ENCODE results near the gene OXTR. TPM values are rescaled to one million over a fixed set of nuclear protein-coding genes. Genes with fewer than 3 reads are reported as not detected.

Gene OXTR
- total and polyA plus RNA-seq, 4 donors = 0.49 to 3.5 (median 1.9) TPM

DNA sequence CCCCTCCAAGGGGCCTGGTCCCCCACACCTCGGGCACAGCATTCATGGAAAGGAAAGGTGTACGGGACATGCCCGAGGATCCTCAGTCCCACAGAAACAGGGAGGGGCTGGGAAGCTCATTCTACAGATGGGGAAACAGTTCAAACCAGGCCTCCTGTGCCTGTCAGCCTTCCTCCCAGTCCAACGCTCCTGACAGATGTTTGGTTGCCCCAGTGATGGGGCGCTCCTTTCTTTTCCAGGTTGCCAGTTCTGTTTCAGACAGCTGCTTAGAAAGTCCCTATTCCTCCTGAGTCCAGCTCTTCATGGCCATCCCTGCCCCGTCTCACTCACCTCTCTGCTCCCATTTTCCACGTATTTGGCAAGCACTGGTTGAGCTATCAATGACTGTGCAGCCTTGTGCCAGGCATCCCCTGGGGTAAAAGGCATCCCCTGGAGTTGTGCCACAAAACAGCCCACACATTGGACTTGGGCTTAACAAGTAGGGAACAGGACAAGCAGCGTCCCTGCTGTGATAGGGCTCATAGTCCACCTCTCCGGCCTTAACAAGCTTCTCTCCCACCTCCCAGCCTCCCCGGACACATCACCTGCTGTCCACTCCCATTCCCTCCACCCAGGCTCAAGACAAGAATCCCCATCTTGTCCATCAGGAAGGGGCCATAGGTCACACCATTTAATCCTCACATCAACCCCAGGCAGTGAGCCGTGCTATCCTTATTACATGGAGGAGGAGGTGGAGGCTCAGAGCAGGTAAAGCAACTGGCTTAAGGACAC lies 6.6 kb downstream of the OXTR start:
- Histone ChIP-seq H3K27ac (ENCODE audit: low read depth in 1 of 2, low read length in 1 of 2) (no peak overlapping the region), H3K9ac (ENCODE audit: insufficient read depth in 1 of 2, low read length in 2 of 2) (no peak overlapping the region), H3K4me3 (no peak overlapping the region), H3K4me1 (ENCODE audit: control insufficient read depth in 5 of 5, insufficient read depth in 5 of 5, low read length in 5 of 5) (peaks cover 0 to 8% (median 0%) of the 10 kb centered on the region in 5 donors), H3K27me3 (ENCODE audit: control insufficient read depth in 3 of 3, insufficient read depth in 3 of 3, low read length in 2 of 3) (peaks cover 4 to 19% (median 10%) of the 10 kb centered on the region in 3 donors), H3K36me3 (ENCODE audit: control insufficient read depth in 4 of 4, insufficient read depth in 4 of 4, low read length in 4 of 4) (no peaks in the 10 kb centered on the region), H3K9me3 (ENCODE audit: control insufficient read depth in 4 of 4, insufficient read depth in 3 of 4, low read length in 3 of 4) (no peaks in the 10 kb centered on the region)
- ATAC-seq (ENCODE audit: insufficient read depth, low FRiP score) = no peak
- TF ChIP-seq, protein P1, sequence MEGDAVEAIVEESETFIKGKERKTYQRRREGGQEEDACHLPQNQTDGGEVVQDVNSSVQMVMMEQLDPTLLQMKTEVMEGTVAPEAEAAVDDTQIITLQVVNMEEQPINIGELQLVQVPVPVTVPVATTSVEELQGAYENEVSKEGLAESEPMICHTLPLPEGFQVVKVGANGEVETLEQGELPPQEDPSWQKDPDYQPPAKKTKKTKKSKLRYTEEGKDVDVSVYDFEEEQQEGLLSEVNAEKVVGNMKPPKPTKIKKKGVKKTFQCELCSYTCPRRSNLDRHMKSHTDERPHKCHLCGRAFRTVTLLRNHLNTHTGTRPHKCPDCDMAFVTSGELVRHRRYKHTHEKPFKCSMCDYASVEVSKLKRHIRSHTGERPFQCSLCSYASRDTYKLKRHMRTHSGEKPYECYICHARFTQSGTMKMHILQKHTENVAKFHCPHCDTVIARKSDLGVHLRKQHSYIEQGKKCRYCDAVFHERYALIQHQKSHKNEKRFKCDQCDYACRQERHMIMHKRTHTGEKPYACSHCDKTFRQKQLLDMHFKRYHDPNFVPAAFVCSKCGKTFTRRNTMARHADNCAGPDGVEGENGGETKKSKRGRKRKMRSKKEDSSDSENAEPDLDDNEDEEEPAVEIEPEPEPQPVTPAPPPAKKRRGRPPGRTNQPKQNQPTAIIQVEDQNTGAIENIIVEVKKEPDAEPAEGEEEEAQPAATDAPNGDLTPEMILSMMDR (IDR thresholded peaks at IDR 0.05; ENCODE audit: control extremely low read depth, extremely low read depth) = no peak
- WGBS, 2 donors = 89 to 90% methylated on average over 11 of the region's 11 CpGs
- no peak for DNase-seq

DNA sequence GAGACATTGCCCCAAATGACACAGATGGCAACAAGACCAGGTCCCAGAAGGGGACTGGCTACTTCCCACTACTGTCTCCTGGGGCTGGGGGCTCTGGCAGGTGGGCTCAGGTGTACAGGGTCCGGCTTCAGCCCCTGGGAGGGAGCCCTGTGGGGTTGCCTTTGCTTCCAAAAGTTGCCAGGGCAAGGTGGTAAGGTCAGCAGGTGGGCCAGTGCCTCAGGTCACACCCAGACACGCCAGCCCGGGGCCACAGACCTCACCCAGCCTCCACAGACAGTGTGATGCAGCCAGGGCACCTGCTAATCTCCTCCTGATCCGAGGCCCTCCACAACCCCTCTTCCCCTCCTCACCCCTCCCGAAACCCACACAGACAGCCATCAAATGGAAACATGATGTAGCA lies 7.5 kb downstream of the OXTR start:
- Histone ChIP-seq H3K4me1 (ENCODE audit: control insufficient read depth in 5 of 5, insufficient read depth in 5 of 5, low read length in 5 of 5) (no peaks in the 10 kb centered on the region), H3K4me3 (no peak overlapping the region), H3K36me3 (ENCODE audit: control insufficient read depth in 4 of 4, insufficient read depth in 4 of 4, low read length in 4 of 4) (no peaks in the 10 kb centered on the region), H3K27me3 (ENCODE audit: control insufficient read depth in 3 of 3, insufficient read depth in 3 of 3, low read length in 2 of 3) (peaks cover 0 to 10% (median 3%) of the 10 kb centered on the region in 3 donors), H3K9ac (ENCODE audit: insufficient read depth in 1 of 2, low read length in 2 of 2) (no peak overlapping the region), H3K9me3 (ENCODE audit: control insufficient read depth in 4 of 4, insufficient read depth in 3 of 4, low read length in 3 of 4) (no peaks in the 10 kb centered on the region), H3K27ac (ENCODE audit: low read depth in 1 of 2, low read length in 1 of 2) (no peak overlapping the region)
- ATAC-seq (ENCODE audit: insufficient read depth, low FRiP score) = no peak
- TF ChIP-seq, protein P1 (IDR thresholded peaks at IDR 0.05; ENCODE audit: control extremely low read depth, extremely low read depth) = no peak
- no peak for DNase-seq
- 76 to 82% methylated on average over 5 of the region's 5 CpGs for WGBS, 2 donors

DNA sequence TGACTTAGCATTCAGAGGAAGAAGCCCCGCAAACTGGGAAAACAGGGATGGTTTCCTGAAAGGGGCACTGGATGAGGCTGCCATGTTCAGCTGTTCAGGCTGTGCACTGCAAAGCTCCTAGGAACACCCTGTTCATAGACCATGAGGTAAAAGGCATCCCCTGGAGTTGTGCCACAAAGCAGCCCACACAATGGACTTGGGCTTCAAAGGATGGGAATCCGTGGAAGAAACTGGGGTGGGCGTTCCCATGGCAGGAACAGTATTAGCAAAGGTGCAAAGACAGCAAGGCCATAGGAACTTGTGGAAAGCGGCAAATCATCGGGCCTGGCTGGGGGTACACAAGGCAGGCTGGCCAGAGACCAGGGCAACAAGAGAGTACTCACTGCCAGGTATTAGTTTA lies 8.9 kb downstream of the OXTR start:
- Histone ChIP-seq H3K9me3 (ENCODE audit: control insufficient read depth in 4 of 4, insufficient read depth in 3 of 4, low read length in 3 of 4) (no peaks in the 10 kb centered on the region), H3K9ac (ENCODE audit: insufficient read depth in 1 of 2, low read length in 2 of 2) (no peak overlapping the region), H3K27me3 (ENCODE audit: control insufficient read depth in 3 of 3, insufficient read depth in 3 of 3, low read length in 2 of 3) (peaks cover 0 to 2% (median 0%) of the 10 kb centered on the region in 3 donors), H3K36me3 (ENCODE audit: control insufficient read depth in 4 of 4, insufficient read depth in 4 of 4, low read length in 4 of 4) (no peaks in the 10 kb centered on the region), H3K4me1 (ENCODE audit: control insufficient read depth in 5 of 5, insufficient read depth in 5 of 5, low read length in 5 of 5) (no peaks in the 10 kb centered on the region), H3K4me3 (no peak overlapping the region), H3K27ac (ENCODE audit: low read depth in 1 of 2, low read length in 1 of 2) (no peak overlapping the region)
- 90% methylated on average over 5 of the region's 5 CpGs for WGBS, 2 donors
- ATAC-seq (ENCODE audit: insufficient read depth, low FRiP score) = no peak
- TF ChIP-seq, protein P1 (IDR thresholded peaks at IDR 0.05; ENCODE audit: control extremely low read depth, extremely low read depth) = no peak
- no peak for DNase-seq

Data from lung (tissue), 12 donors.